Glomerular visceral epithelial cell (primary cell): ENCODE results near the gene ZC3H12D.

Experiments
- DNase-seq: peaks from one replicate; pipeline ENCODE4 v3.0.0-alpha.2; 2016; ENCODE audit errors: extremely low spot score

Gene ZC3H12D

DNA sequence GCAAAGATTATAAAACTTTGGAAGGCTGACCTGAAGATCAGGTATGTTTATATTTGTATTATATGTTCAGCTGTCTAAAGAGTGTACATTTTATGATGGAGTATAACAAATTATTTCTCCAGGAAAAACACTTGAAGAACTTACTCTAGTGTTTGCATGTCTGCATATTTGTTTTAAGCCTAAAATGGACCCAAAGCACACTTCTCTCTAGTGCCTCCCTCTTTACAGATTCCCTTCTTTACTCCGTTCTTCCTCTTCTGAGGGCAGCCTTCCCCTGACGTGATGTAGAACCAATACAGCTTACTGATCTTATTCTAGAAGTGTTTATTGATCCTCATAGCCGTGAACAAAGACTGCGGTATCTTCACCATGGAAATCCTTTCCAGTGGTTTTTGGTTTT, 70.8 kb downstream of the ZC3H12D start:
- DNase-seq = no peak

DNA sequence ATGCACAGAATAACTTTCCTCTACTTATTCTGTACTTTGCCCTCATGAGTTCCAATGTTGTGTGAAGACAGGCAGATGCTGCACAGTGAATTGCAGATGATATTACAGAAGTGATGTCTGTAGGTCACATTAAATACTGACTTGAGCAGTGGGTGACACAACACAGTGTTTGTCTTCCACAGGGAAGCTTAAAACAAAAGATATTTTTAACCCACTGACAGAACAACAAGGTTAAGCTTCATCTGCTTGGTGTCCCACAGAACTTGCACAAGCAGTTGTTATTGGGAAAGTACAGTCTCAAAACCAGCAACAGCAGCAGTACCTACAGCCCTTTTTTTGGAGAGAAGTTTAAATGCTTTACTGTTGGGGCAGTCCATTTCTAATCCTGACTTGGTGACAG, 74.3 kb downstream of the ZC3H12D start:
- DNase-seq = no peak

DNA sequence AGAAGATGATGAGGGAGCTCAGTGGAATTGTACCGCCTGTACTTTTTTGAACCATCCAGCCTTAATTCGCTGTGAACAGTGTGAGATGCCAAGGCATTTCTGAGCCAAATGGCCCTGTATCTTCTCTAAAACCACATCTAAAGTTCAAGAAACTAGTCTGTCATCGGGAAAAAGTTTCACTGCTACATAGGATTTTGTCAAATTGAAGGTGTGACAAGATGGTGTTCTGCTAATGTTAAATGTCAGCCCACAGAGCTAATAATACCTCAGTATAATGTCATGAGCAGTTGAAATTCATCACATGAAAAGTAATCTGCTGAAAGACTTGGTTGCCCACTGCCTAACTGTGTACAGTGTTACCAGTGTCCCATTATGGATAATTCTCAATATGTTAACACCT, 75.2 kb downstream of the ZC3H12D start:
- no peak for DNase-seq

DNA sequence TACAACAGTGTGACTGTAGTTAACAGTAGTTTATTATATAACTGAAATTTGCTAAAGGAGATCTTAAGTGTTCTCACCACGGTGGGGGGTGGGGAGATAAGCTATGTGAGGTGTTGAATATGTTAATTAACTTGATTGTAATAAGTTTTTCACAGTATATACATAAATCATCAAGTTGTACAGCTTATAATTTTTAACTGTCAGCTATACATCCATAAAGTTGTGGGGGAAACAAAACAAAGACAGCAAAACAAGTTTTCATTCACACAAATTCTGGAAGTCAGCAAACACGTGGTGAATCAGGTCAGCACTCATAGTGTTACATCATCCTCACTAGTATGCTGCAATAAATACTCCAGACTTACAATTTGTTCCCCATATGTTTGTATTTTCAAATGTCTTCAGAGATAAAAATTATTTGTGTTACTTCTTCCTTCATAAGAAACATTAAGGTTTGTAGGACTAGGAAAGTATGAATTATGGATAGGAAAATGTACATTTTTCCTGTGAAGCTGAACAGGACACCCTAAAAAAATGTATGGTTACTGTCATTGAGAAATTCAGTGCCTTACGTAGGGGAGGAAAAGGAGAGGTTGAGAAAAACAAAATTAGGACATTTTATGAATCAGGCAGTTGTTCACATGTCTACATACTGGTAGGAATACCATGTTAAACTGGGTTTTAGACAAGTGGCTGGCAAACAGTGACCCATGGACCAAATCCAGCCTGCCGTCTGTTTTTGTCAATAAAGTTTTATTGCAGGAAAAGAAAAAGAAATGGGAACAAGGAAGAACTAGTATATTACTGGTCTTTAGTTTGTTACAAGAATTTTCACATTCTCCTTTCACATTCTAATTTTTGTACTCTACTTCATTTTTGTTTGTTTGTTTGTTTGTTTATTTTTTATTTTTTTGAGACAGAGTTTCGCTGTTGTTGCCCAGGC, 78.7 kb downstream of the ZC3H12D start:
- DNase-seq = no peak

DNA sequence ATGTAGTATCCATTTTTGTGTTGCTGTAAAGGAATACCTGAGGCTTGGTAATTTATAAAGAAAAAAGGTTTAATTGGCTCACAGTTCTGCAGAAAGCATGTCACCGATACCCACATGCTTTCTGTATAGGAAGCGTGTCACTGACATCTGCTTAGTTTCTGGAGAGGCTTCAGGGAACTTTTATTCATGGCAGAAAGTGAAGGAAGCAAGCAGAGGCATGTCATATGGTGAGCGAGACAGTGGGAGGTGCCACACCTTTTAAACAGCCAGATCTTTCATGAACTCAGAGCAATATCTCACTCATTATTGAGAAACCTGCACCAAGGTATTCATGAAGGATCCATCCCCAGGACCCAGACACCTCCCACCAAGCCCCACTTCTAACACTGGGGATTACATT, 81.3 kb downstream of the ZC3H12D start:
- DNase-seq = no peak

DNA sequence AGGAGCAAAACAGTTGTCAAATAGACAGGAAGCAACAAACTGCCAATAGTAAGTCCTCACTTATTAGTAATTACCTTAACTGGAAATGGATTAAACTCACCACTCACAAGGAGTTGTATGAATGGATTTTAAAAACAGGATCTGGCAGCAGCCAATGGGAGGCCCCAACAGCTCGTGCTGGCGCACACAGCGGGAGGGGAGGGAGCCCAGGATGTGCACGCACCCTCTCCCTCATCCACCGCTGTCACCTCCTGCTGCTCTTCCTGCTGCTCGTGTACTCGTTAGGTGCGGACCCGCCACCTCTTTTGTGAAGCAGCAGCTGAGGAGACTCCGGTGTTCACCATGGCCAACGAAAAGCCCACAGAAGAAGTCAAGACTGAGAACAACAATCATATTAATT, 84.8 kb downstream of the ZC3H12D start, which contains the start of gene SUMO4:
TSS of gene SUMO4 (plus strand) at position 213 of the 400 bp plus-strand sequence. CDS start at position 343, 130 bp downstream.
- no peak for DNase-seq

DNA sequence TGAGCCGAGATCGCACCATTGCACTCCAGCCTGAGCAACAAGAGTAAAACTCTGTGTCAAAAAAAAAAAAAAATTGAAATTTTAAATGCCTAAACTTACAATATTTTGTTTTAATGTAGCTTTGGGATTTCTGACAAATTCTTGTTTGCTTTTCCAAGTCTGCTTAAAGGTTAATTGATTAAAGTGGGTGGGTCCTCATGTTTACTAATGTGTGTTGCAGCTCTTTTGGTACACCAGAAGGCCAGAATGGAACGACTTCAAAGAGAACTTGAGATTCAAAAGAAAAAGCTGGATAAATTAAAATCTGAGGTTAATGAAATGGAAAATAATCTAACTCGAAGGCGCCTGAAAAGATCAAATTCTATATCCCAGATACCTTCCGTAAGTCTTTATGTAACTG, 87.4 kb downstream of the ZC3H12D start:
- DNase-seq = no peak
